GM12878 (cell line): ENCODE results near the gene NLE1. TPM values are rescaled to one million over a fixed set of nuclear protein-coding genes. Genes with fewer than 3 reads are reported as not detected.

Source experiments
- ATAC-seq: fragments of 200-7000 bp; cut with Tn5 transposase; 3 replicates; pipeline ENCODE4 v1.9.1; 2020; ENCODE audit warnings: mild to moderate bottlenecking, moderate library complexity
- BruUV-seq: library from RNA; stranded (reverse); fragments of 400-500 nt; replicated peaks from 2 replicates; lab custom pipeline; 2021; lab: Mats Ljungman, UMichigan
- CTCF ChIA-PET: fragments of 300-600 bp; sonication (Branson Sonifier 250); formaldehyde crosslinking; extraction: SDS; loops from one replicate; lab custom pipeline; 2021; ENCODE audit warnings: inconsistent platforms; lab: Yijun Ruan, JAX
- POLR2A ChIA-PET: fragments of 350-600 bp; formaldehyde crosslinking; extraction: SDS; loops from one replicate; lab custom pipeline; 2021; ENCODE audit warnings: inconsistent platforms; lab: Charles Lee
- RAD21 ChIA-PET: fragments of 300-600 bp; sonication (Branson Sonifier 250); formaldehyde crosslinking; loops from one replicate; lab custom pipeline; 2023; ENCODE audit warnings: antibody characterized with exemption; ENCODE audit not compliant: unreplicated experiment; lab: Charles Lee
- SMC1A ChIA-PET: fragments of 300-600 bp; sonication (Branson Sonifier 250); formaldehyde crosslinking; loops from one replicate; lab custom pipeline; 2023; ENCODE audit not compliant: unreplicated experiment, uncharacterized antibody; lab: Charles Lee
- DNase-seq: peaks from one replicate; pipeline ENCODE4 v3.0.0-alpha.2; 2011; ENCODE audit warnings: low read depth, low spot score
- FAIRE-seq: peaks from 3 replicates; lab custom pipeline; 2011; peaks lifted over from hg19 to GRCh38; lab: Jason Lieb, UNC
- H2AFZ ChIP-seq: 2 replicates; pipeline ENCODE4 v1.6.0; 2011; ENCODE audit warnings: low read depth, low read length, control low read depth; ENCODE audit not compliant: control insufficient read depth
- H3K27ac ChIP-seq: 2 replicates; pipeline ENCODE4 v1.5.1; 2011; ENCODE audit warnings: control low read depth; ENCODE audit not compliant: control insufficient read depth, insufficient read depth
- H3K27me3 ChIP-seq, 2 experiments: replicated peaks in 1 of 2; 2 replicates each; pipeline versions ENCODE4 v1.6.0 to v1.6.1; 2011; ENCODE audit warnings: low read length in 1 of 2; ENCODE audit not compliant: control insufficient read depth in 2 of 2, insufficient read depth in 2 of 2
- H3K36me3 ChIP-seq, 2 experiments: 2 replicates each; pipeline ENCODE4 v1.5.1; 2011; ENCODE audit warnings: low read length in 1 of 2; ENCODE audit not compliant: control insufficient read depth in 2 of 2, insufficient read depth in 2 of 2
- H3K4me1 ChIP-seq: 2 replicates; pipeline ENCODE4 v1.6.1; 2011; ENCODE audit warnings: mild to moderate bottlenecking, low read length, moderate library complexity, mixed read lengths; ENCODE audit not compliant: control insufficient read depth, insufficient read depth
- H3K4me2 ChIP-seq: 2 replicates; pipeline ENCODE4 v1.6.0; 2011; ENCODE audit warnings: control low read depth; ENCODE audit not compliant: control insufficient read depth, insufficient read depth
- H3K4me3 ChIP-seq: fragments of 200-600 bp; sonication (generic); 2 replicates; pipeline ENCODE4 v1.5.1; 2016
- H3K79me2 ChIP-seq: 2 replicates; pipeline ENCODE4 v1.6.0; 2011; ENCODE audit warnings: low read length; ENCODE audit not compliant: control insufficient read depth, insufficient read depth
- H3K9ac ChIP-seq: 2 replicates; pipeline ENCODE4 v1.8.0; 2011; ENCODE audit warnings: low read length, control low read depth, mixed read lengths; ENCODE audit not compliant: control insufficient read depth, insufficient read depth
- H3K9me3 ChIP-seq: replicated peaks from 3 replicates; pipeline ENCODE4 v1.5.1; 2011; ENCODE audit warnings: mild to moderate bottlenecking, low read length; ENCODE audit not compliant: control insufficient read depth, insufficient read depth
- H4K20me1 ChIP-seq: 2 replicates; pipeline ENCODE4 v1.6.0; 2011; ENCODE audit not compliant: control insufficient read depth, insufficient read depth
- CEBPZ ChIP-seq: fragments of 150-350 bp; IDR thresholded peaks from 2 replicates; pipeline ENCODE4 v1.6.1; 2016; ENCODE audit warnings: low read depth, low read length
- IKZF1 ChIP-seq: fragments of 450-650 bp; conservative IDR thresholded peaks from 2 replicates; pipeline ENCODE4 v1.6.1; 2017; ENCODE audit warnings: antibody characterized with exemption, mild to moderate bottlenecking
- KAT2A ChIP-seq: conservative IDR thresholded peaks from 2 replicates; pipeline ENCODE4 v1.6.1; 2011; ENCODE audit warnings: low read depth, low read length; ENCODE audit not compliant: control insufficient read depth
- LARP7 ChIP-seq: fragments of 450-650 bp; IDR thresholded peaks from 2 replicates; pipeline ENCODE4 v1.6.1; 2017; ENCODE audit warnings: mild to moderate bottlenecking
- NR2C1 ChIP-seq: fragments of 450-650 bp; IDR thresholded peaks from 2 replicates; pipeline ENCODE4 v1.6.1; 2017; ENCODE audit warnings: antibody characterized with exemption, mild to moderate bottlenecking, moderate library complexity
- NRF1 ChIP-seq: conservative IDR thresholded peaks from 2 replicates; pipeline ENCODE4 v1.6.1; 2011; ENCODE audit warnings: mild to moderate bottlenecking, low read depth, low read length, improper control_type of control experiment
- PAX8 ChIP-seq: fragments of 450-650 bp; IDR thresholded peaks from 2 replicates; pipeline ENCODE4 v1.6.1; 2017; ENCODE audit warnings: mild to moderate bottlenecking, moderate library complexity
- PML ChIP-seq: IDR thresholded peaks from 2 replicates; pipeline ENCODE4 v1.6.1; 2012; ENCODE audit warnings: low read length, inconsistent platforms
- RELB ChIP-seq: fragments of 450-650 bp; IDR thresholded peaks from 2 replicates; pipeline ENCODE4 v1.6.1; 2017; ENCODE audit warnings: low read depth, mild to moderate bottlenecking, moderate library complexity
- RUNX3 ChIP-seq: IDR thresholded peaks from 2 replicates; pipeline ENCODE4 v1.6.1; 2012; ENCODE audit warnings: low read length, inconsistent platforms
- SMARCA5 ChIP-seq: fragments of 450-650 bp; IDR thresholded peaks from 2 replicates; pipeline ENCODE4 v1.6.1; 2017; ENCODE audit warnings: mild to moderate bottlenecking
- SREBF1 ChIP-seq: IDR thresholded peaks from 2 replicates; pipeline ENCODE4 v1.6.1; 2012; ENCODE audit warnings: mild to moderate bottlenecking, low read length
- TBL1XR1 ChIP-seq: IDR thresholded peaks from 2 replicates; pipeline ENCODE4 v1.6.1; 2012; ENCODE audit warnings: low read depth, low read length, improper control_type of control experiment
- ZNF207 ChIP-seq: fragments of 450-650 bp; IDR thresholded peaks from 2 replicates; pipeline ENCODE4 v1.6.1; 2014; ENCODE audit warnings: antibody characterized with exemption, mild to moderate bottlenecking, borderline replicate concordance
- ZNF24 ChIP-seq: fragments of 450-650 bp; IDR thresholded peaks from 2 replicates; pipeline ENCODE4 v1.6.1; 2017; ENCODE audit warnings: antibody characterized with exemption, mild to moderate bottlenecking
- ZNF384 ChIP-seq: IDR thresholded peaks from 2 replicates; pipeline ENCODE4 v1.6.1; 2012; ENCODE audit warnings: low read depth, mild to moderate bottlenecking, low read length, improper control_type of control experiment, borderline replicate concordance
- WGBS: methylation state at CpG from one replicate; pipeline ENCODE4 v1.1.6; 2016; ENCODE audit warnings: low lambda C conversion rate; ENCODE audit not compliant: insufficient replicate concordance, insufficient coverage; ENCODE audit errors: missing lambda C conversion rate; 5-methylcytosine and 5-hydroxymethylcytosine counted together
- in situ Hi-C: fragments of 300-500 bp; cut with MboI; formaldehyde crosslinking; loops from 9 replicates; pipeline ENCODE4 v1.14.3; 2018; ENCODE audit warnings: mixed read lengths
- intact Hi-C: fragments of 100-400 bp; cut with micrococcal nuclease; formaldehyde crosslinking; loops from one replicate; pipeline ENCODE4 v1.14.2; 2022; ENCODE audit not compliant: unreplicated experiment
- polyA plus RNA-seq, 11 experiments: library from polyadenylated mRNA; depleted of rRNA in 4 of 11; unstranded in 6 of 11; stranded (reverse) in 5 of 11; fragments of >200 nt; fragmentation: Nextera tagmentation in 4 of 11; fragmentation: Illumina TruSeq in 1 of 11; extraction: Ambion mirVana in 4 of 11; extraction: Trizol in 1 of 11; gene quantifications; 1 replicate in 1 of 11; 2 replicates in 10 of 11; pipeline versions ENCODE4 v1.2.1 to v1.2.3, GENCODE V29; 2011 to 2016; ENCODE audit warnings: inconsistent platforms in 2 of 11, missing spikeins in 2 of 11, low read depth in 1 of 11
- total RNA-seq, 4 experiments: library from RNA; depleted of rRNA in 3 of 4; stranded (reverse); fragments of >200 nt in 3 of 4; fragmentation: Illumina TruSeq in 1 of 4; extraction: Trizol in 1 of 4; gene quantifications; 2 replicates each; pipeline versions ENCODE4 v1.2.1 to v1.2.3, GENCODE V29; 2013 to 2021
- TF ChIP-seq, protein P1 (sequence below): fragments of 450-650 bp; formaldehyde crosslinking; IDR thresholded peaks from 2 replicates; pipeline ENCODE4 v1.4.0; 2022; ENCODE audit warnings: mild to moderate bottlenecking, moderate library complexity

Gene NLE1
- total and polyA plus RNA-seq, 10 of the 15 experiments (the other 5 are each of a cell fraction or from before 2014, with no cell fraction given), result 2.4 to 33.5 (median 17.6) TPM

GRCh38 chr17:35169835-35170363 is 27.8 kb upstream of the NLE1 start:
- H3K4me3 ChIP-seq, result no peak overlapping the region
- ChIA-PET SMC1A (no interaction called here), CTCF (interaction anchor here (0.8 to 2.5 kb wide), 5 partner anchors 26 to 578 kb away, joined by 3 to 18 read pairs (median 3); no protein-coding TSS in a partner anchor), POLR2A (no interaction called here), RAD21 (interaction anchor here (1.2 to 2.1 kb wide), 2 partner anchors 364 to 578 kb away, joined by 3 to 6 read pairs; no protein-coding TSS in a partner anchor)
- TF ChIP-seq KAT2A (no peak), PML (no peak), NRF1 (no peak), LARP7 (no peak), TBL1XR1 (no peak), RUNX3 (no peak), IKZF1 (no peak), RELB (no peak), NR2C1 (no peak), ZNF24 (no peak), ZNF207 (no peak), SMARCA5 (no peak), PAX8 (no peak), SREBF1 (no peak), CEBPZ (no peak), ZNF384 (no peak)
- TF ChIP-seq, protein P1, sequence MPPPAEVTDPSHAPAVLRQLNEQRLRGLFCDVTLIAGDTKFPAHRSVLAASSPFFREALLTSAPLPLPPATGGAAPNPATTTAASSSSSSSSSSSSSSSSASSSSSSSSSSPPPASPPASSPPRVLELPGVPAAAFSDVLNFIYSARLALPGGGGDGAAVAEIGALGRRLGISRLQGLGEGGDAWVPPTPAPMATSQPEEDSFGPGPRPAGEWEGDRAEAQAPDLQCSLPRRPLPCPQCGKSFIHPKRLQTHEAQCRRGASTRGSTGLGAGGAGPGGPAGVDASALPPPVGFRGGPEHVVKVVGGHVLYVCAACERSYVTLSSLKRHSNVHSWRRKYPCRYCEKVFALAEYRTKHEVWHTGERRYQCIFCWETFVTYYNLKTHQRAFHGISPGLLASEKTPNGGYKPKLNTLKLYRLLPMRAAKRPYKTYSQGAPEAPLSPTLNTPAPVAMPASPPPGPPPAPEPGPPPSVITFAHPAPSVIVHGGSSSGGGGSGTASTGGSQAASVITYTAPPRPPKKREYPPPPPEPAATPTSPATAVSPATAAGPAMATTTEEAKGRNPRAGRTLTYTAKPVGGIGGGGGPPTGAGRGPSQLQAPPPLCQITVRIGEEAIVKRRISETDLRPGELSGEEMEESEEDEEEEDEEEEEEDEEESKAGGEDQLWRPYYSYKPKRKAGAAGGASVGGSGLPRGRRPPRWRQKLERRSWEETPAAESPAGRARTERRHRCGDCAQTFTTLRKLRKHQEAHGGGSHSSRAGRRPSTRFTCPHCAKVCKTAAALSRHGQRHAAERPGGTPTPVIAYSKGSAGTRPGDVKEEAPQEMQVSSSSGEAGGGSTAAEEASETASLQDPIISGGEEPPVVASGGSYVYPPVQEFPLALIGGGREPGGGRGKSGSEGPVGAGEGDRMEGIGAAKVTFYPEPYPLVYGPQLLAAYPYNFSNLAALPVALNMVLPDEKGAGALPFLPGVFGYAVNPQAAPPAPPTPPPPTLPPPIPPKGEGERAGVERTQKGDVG (CRISPR knock-in tag), result no peak
- no peak for DNase-seq
- FAIRE-seq, result no peak
- H3K27ac ChIP-seq, result no peak overlapping the region
- H3K4me2 ChIP-seq, result no peak overlapping the region
- H3K4me1 ChIP-seq, result no peaks in the 10 kb centered on the region
- peaks cover 0 to 5% of the 10 kb centered on the region in 2 experiments; a peak in 3 of 4 replicates for H3K27me3 ChIP-seq
- ATAC-seq, result no peak
- H2AFZ ChIP-seq, result no peak overlapping the region
- no peaks in the 10 kb centered on the region for H3K36me3 ChIP-seq
- intact Hi-C loops (loop anchor here (2.0 kb wide), 1 partner anchor 577 kb away; no protein-coding TSS in a partner anchor), in situ Hi-C loops (loop anchor here (5.0 to 10.0 kb wide), 2 partner anchors 367 to 575 kb away; partner anchors contain the start of gene SLFN12L)
- H3K79me2 ChIP-seq, result no peaks in the 10 kb centered on the region
- no peak overlapping the region for H3K9ac ChIP-seq
- no TSS peak for BruUV-seq
- H4K20me1 ChIP-seq, result no peaks in the 10 kb centered on the region
- 29% methylated on average over 17 of the region's 17 CpGs for WGBS
- H3K9me3 ChIP-seq, result no peaks in the 10 kb centered on the region
